Activated CD4-positive, alpha-beta T cell treated with anti-CD3 and anti-CD28 coated beads, Interleukin-2, amount 50 U/mL, for 16 hours (primary cell): Measurements from ENCODE around the gene SLC30A2.

Experiments
- DNase-seq: peaks from one replicate; pipeline ENCODE4 v3.0.0-alpha.2; 2020

Gene SLC30A2

GRCh38 chr1:26069941-26070295 is 24.0 kb upstream of the SLC30A2 start:
- DNase-seq = no peak

- no peak for DNase-seq
These were observed 21.6 kb upstream of the SLC30A2 start, which contains the start of gene TRIM63 for GRCh38 chr1:26067432-26067911. TSS of gene TRIM63 (minus strand) at chr1:26067630. CDS start at chr1:26067494, 136 bp downstream.

- no peak for DNase-seq
These were observed 20.9 kb upstream of the SLC30A2 start for GRCh38 chr1:26066857-26067256.

- DNase-seq = no peak
These were observed 20.2 kb upstream of the SLC30A2 start for GRCh38 chr1:26066160-26066559.

GRCh38 chr1:26064553-26064952 is 18.6 kb upstream of the SLC30A2 start:
- no peak for DNase-seq

GRCh38 chr1:26060832-26061574 is 15.1 kb upstream of the SLC30A2 start:
- DNase-seq = no peak

- no peak for DNase-seq
These were observed 14.0 kb upstream of the SLC30A2 start for GRCh38 chr1:26059906-26060305.

- no peak for DNase-seq
These were observed 12.2 kb upstream of the SLC30A2 start for GRCh38 chr1:26058052-26058595.

- no peak for DNase-seq
These were observed 11.3 kb upstream of the SLC30A2 start for GRCh38 chr1:26057189-26057588.

- no peak for DNase-seq
These were observed 9.1 kb upstream of the SLC30A2 start for GRCh38 chr1:26055041-26055440.

- no peak for DNase-seq
These were observed 8.0 kb upstream of the SLC30A2 start for GRCh38 chr1:26053718-26054560.

- DNase-seq = no peak
These were observed 4.3 kb upstream of the SLC30A2 start for GRCh38 chr1:26050248-26050640.

GRCh38 chr1:26049531-26050247 is 3.8 kb upstream of the SLC30A2 start:
- DNase-seq = no peak

- no peak for DNase-seq
These were observed 1.5 kb upstream of the SLC30A2 start for GRCh38 chr1:26047278-26047874.

- DNase-seq = no peak
These were observed 553 bp upstream of the SLC30A2 start for GRCh38 chr1:26046246-26047095.

- no peak for DNase-seq
These were observed 772 bp downstream of the SLC30A2 start for GRCh38 chr1:26044971-26045721.

GRCh38 chr1:26044414-26044813 is 1.5 kb downstream of the SLC30A2 start:
- no peak for DNase-seq

- no peak for DNase-seq
These were observed 2.2 kb downstream of the SLC30A2 start for GRCh38 chr1:26043765-26044164.

GRCh38 chr1:26041978-26042377 is 3.9 kb downstream of the SLC30A2 start:
- no peak for DNase-seq

- DNase-seq = no peak
These were observed 4.5 kb downstream of the SLC30A2 start for GRCh38 chr1:26041401-26041800.

- no peak for DNase-seq
These were observed 7.0 kb downstream of the SLC30A2 start for GRCh38 chr1:26038904-26039303.
